Kidney epithelial cell (primary cell): Measurements from ENCODE around the gene ATG101. TPM values are rescaled to one million over a fixed set of nuclear protein-coding genes. Genes with fewer than 3 reads are reported as not detected.

Source experiments
- DNase-seq: peaks from one replicate; pipeline ENCODE4 v3.0.0-alpha.2; 2010; ENCODE audit warnings: low read depth
- H3K27me3 ChIP-seq: 2 replicates; pipeline ENCODE4 v1.6.0; 2011; ENCODE audit warnings: low read length; ENCODE audit not compliant: control insufficient read depth, insufficient read depth
- H3K36me3 ChIP-seq: 2 replicates; pipeline ENCODE4 v1.5.1; 2011; ENCODE audit warnings: low read length; ENCODE audit not compliant: control insufficient read depth, insufficient read depth
- H3K4me3 ChIP-seq: 2 replicates; pipeline ENCODE4 v1.5.1; 2011; ENCODE audit warnings: low read depth, mild to moderate bottlenecking, control low read depth, low read length
- CTCF ChIP-seq: IDR thresholded peaks from 2 replicates; pipeline ENCODE4 v1.5.1; 2011; ENCODE audit warnings: mild to moderate bottlenecking, moderate library complexity, low read length, control low read depth, inconsistent platforms; ENCODE audit not compliant: insufficient read depth, poor library complexity, severe bottlenecking
- total RNA-seq: library from RNA; depleted of rRNA; stranded (reverse); fragments of >200 nt; gene quantifications from 2 replicates; pipeline ENCODE4 v1.2.3, GENCODE V29; 2015

ATG101 gene
- total RNA-seq, 1 donor from 2014 or later: 83.1 TPM

- H3K27me3 ChIP-seq: peaks cover 2% of the 10 kb centered on the region
- TF ChIP-seq CTCF: no peak
- H3K4me3 ChIP-seq: no peak overlapping the region
- no peak for DNase-seq
- H3K36me3 ChIP-seq: no peaks in the 10 kb centered on the region
Observed at GRCh38 chr12:52049688-52050087, 20.1 kb upstream of the ATG101 start.

- TF ChIP-seq CTCF: no peak
- Histone ChIP-seq H3K27me3 (peaks cover 2% of the 10 kb centered on the region), H3K4me3 (peak overlapping the region; percentile 57), H3K36me3 (no peaks in the 10 kb centered on the region)
- no peak for DNase-seq
Observed at GRCh38 chr12:52050116-52050757, 19.5 kb upstream of the ATG101 start.

GRCh38 chr12:52050758-52051541 is 18.8 kb upstream of the ATG101 start, which contains the start of gene NR4A1:
Gene NR4A1 (plus strand): TSS chr12:52051442. CDS start chr12:52054329, 2,887 bp downstream.
- DNase-seq: no peak
- Histone ChIP-seq H3K4me3 (peak within 1 kb of the TSS; percentile 57), H3K36me3 (no peaks in the 10 kb centered on the region), H3K27me3 (peaks cover 2% of the 10 kb centered on the region)
- peak; percentile 11 for TF ChIP-seq CTCF

GRCh38 chr12:52052468-52053186 is 17.2 kb upstream of the ATG101 start:
- H3K36me3 ChIP-seq: no peaks in the 10 kb centered on the region
- DNase-seq: no peak
- H3K4me3 ChIP-seq: no peak overlapping the region
- TF ChIP-seq CTCF: no peak
- H3K27me3 ChIP-seq: peaks cover 2% of the 10 kb centered on the region

- Histone ChIP-seq H3K36me3 (no peaks in the 10 kb centered on the region), H3K4me3 (no peak overlapping the region), H3K27me3 (peaks cover 2% of the 10 kb centered on the region)
- TF ChIP-seq CTCF: no peak
- no peak for DNase-seq
Observed at GRCh38 chr12:52053536-52054209, 16.1 kb upstream of the ATG101 start.
